Measurements from ENCODE around the gene YTHDC1.
"Not testable (repeated sequence)": the region's sequence is repeated elsewhere in the genome, so short reads cannot be mapped to it uniquely, and the experiment has no call there.

Gene YTHDC1

GRCh38 chr4:68297137-68297536 is 52.8 kb downstream of the YTHDC1 start:
- FAIRE-seq (no peak), DNase-seq (ENCODE audit: insufficient read length, low spot score) (no peak)
- TF ChIP-seq POLR2A (IDR thresholded peaks at IDR 0.05; ENCODE audit: low read depth, low read length): no peak

- TF ChIP-seq POLR2A (IDR thresholded peaks at IDR 0.05; ENCODE audit: low read depth, low read length): no peak
- FAIRE-seq (no peak), DNase-seq (ENCODE audit: insufficient read length, low spot score) (no peak)
These were observed 58.6 kb downstream of the YTHDC1 start for GRCh38 chr4:68291256-68291655.

GRCh38 chr4:68288393-68288740 is 61.5 kb downstream of the YTHDC1 start:
- no peak for TF ChIP-seq POLR2A (IDR thresholded peaks at IDR 0.05; ENCODE audit: low read depth, low read length)
- DNase-seq (ENCODE audit: insufficient read length, low spot score) (no peak), FAIRE-seq (no peak)

GRCh38 chr4:68287704-68288392 is 62.0 kb downstream of the YTHDC1 start:
- no peak for TF ChIP-seq POLR2A (IDR thresholded peaks at IDR 0.05; ENCODE audit: low read depth, low read length)
- no peak for FAIRE-seq
- DNase-seq (ENCODE audit: insufficient read length, low spot score): no peak

GRCh38 chr4:68283714-68284113 is 66.2 kb downstream of the YTHDC1 start:
- FAIRE-seq: no peak
- DNase-seq (ENCODE audit: insufficient read length, low spot score): no peak
- no peak for TF ChIP-seq POLR2A (IDR thresholded peaks at IDR 0.05; ENCODE audit: low read depth, low read length)

GRCh38 chr4:68283095-68283494 is 66.8 kb downstream of the YTHDC1 start:
- DNase-seq (ENCODE audit: insufficient read length, low spot score) (no peak), FAIRE-seq (no peak)
- TF ChIP-seq POLR2A (IDR thresholded peaks at IDR 0.05; ENCODE audit: low read depth, low read length): no peak

- not testable (repeated sequence) for FAIRE-seq; DNase-seq (ENCODE audit: insufficient read length, low spot score)
These were observed 67.8 kb downstream of the YTHDC1 start for GRCh38 chr4:68281796-68282740.

GRCh38 chr4:68278029-68278428 is 71.9 kb downstream of the YTHDC1 start:
- no peak for TF ChIP-seq POLR2A (IDR thresholded peaks at IDR 0.05; ENCODE audit: low read depth, low read length)
- no peak for DNase-seq (ENCODE audit: insufficient read length, low spot score)
- no peak for FAIRE-seq

- FAIRE-seq (no peak), DNase-seq (ENCODE audit: insufficient read length, low spot score) (no peak)
- TF ChIP-seq POLR2A (IDR thresholded peaks at IDR 0.05; ENCODE audit: low read depth, low read length): no peak
These were observed 72.3 kb downstream of the YTHDC1 start for GRCh38 chr4:68277627-68278026.

GRCh38 chr4:68272860-68273259 is 77.0 kb downstream of the YTHDC1 start:
- DNase-seq (ENCODE audit: insufficient read length, low spot score) (no peak), FAIRE-seq (no peak)
- TF ChIP-seq POLR2A (IDR thresholded peaks at IDR 0.05; ENCODE audit: low read depth, low read length): no peak

GRCh38 chr4:68272380-68272779 is 77.5 kb downstream of the YTHDC1 start:
- FAIRE-seq: peak; percentile 6
- DNase-seq (ENCODE audit: insufficient read length, low spot score): no peak
- TF ChIP-seq POLR2A (IDR thresholded peaks at IDR 0.05; ENCODE audit: low read depth, low read length): no peak

- no peak for FAIRE-seq
- DNase-seq (ENCODE audit: insufficient read length, low spot score): no peak
These were observed 78.0 kb downstream of the YTHDC1 start for GRCh38 chr4:68271851-68272357.

GRCh38 chr4:68267433-68267944 is 82.4 kb downstream of the YTHDC1 start:
- FAIRE-seq (no peak), DNase-seq (ENCODE audit: insufficient read length, low spot score) (no peak)

More at GRCh38 chr4:68271851-68272357, 78.0 kb downstream of the YTHDC1 start:
- no peak for TF ChIP-seq POLR2A (IDR thresholded peaks at IDR 0.05; ENCODE audit: low read depth, low read length)

GRCh38 chr4:68264875-68265565 is 84.9 kb downstream of the YTHDC1 start:
- no peak for TF ChIP-seq POLR2A (IDR thresholded peaks at IDR 0.05; ENCODE audit: low read depth, low read length)
- DNase-seq (ENCODE audit: insufficient read length, low spot score) (no peak), FAIRE-seq (no peak)

More at GRCh38 chr4:68267433-68267944, 82.4 kb downstream of the YTHDC1 start:
- no peak for TF ChIP-seq POLR2A (IDR thresholded peaks at IDR 0.05; ENCODE audit: low read depth, low read length)

Data from H54 (cell line).